Measurements from ENCODE around the gene CABP1. TPM values are rescaled to one million over a fixed set of nuclear protein-coding genes. Genes with fewer than 3 reads are reported as not detected.

Gene CABP1
- total and polyA plus RNA-seq, 2 experiments from 2014 or later = 5.1 to 5.2 TPM

GRCh38 chr12:120699553-120699952 lies 59.1 kb downstream of the CABP1 start:
- Histone ChIP-seq H3K36me3 (ENCODE audit: insufficient read depth) (peaks cover 53% of the 10 kb centered on the region), H3K4me3 (no peak overlapping the region), H3K4me2 (no peak overlapping the region), H3K9me2 (ENCODE audit: insufficient read depth) (no peaks in the 10 kb centered on the region), H3K4me1 (ENCODE audit: insufficient read depth) (peaks cover 1% of the 10 kb centered on the region), H3K27me3 (ENCODE audit: insufficient read depth) (no peaks in the 10 kb centered on the region), H4K20me1 (replicated peaks; ENCODE audit: insufficient read depth) (peaks cover 40% of the 10 kb centered on the region), H3K79me2 (replicated peaks; ENCODE audit: insufficient read depth) (peaks cover 34% of the 10 kb centered on the region), H3K27ac (ENCODE audit: low read depth) (no peak overlapping the region), H2AFZ (no peak overlapping the region), H3F3A (replicated peaks; ENCODE audit: low read depth) (0 out of 2 replicates have a peak, but pooled peaks cover 8% of the 10 kb centered on the region)
- DNase-seq (ENCODE audit: low spot score) (no peak), ATAC-seq (no peak)
- Mint-ChIP-seq H3K4me1 (no peaks in the 10 kb centered on the region), H3K27ac (no peak overlapping the region), H3K9me3 (no peaks in the 10 kb centered on the region), H3K4me3 (no peak overlapping the region), H3K27me3 (ENCODE audit: insufficient read depth, low read depth, poor library complexity) (peaks cover 3% of the 10 kb centered on the region), H3K36me3 (ENCODE audit: low read depth) (peaks cover 76% of the 10 kb centered on the region)
- TF ChIP-seq, protein P1, sequence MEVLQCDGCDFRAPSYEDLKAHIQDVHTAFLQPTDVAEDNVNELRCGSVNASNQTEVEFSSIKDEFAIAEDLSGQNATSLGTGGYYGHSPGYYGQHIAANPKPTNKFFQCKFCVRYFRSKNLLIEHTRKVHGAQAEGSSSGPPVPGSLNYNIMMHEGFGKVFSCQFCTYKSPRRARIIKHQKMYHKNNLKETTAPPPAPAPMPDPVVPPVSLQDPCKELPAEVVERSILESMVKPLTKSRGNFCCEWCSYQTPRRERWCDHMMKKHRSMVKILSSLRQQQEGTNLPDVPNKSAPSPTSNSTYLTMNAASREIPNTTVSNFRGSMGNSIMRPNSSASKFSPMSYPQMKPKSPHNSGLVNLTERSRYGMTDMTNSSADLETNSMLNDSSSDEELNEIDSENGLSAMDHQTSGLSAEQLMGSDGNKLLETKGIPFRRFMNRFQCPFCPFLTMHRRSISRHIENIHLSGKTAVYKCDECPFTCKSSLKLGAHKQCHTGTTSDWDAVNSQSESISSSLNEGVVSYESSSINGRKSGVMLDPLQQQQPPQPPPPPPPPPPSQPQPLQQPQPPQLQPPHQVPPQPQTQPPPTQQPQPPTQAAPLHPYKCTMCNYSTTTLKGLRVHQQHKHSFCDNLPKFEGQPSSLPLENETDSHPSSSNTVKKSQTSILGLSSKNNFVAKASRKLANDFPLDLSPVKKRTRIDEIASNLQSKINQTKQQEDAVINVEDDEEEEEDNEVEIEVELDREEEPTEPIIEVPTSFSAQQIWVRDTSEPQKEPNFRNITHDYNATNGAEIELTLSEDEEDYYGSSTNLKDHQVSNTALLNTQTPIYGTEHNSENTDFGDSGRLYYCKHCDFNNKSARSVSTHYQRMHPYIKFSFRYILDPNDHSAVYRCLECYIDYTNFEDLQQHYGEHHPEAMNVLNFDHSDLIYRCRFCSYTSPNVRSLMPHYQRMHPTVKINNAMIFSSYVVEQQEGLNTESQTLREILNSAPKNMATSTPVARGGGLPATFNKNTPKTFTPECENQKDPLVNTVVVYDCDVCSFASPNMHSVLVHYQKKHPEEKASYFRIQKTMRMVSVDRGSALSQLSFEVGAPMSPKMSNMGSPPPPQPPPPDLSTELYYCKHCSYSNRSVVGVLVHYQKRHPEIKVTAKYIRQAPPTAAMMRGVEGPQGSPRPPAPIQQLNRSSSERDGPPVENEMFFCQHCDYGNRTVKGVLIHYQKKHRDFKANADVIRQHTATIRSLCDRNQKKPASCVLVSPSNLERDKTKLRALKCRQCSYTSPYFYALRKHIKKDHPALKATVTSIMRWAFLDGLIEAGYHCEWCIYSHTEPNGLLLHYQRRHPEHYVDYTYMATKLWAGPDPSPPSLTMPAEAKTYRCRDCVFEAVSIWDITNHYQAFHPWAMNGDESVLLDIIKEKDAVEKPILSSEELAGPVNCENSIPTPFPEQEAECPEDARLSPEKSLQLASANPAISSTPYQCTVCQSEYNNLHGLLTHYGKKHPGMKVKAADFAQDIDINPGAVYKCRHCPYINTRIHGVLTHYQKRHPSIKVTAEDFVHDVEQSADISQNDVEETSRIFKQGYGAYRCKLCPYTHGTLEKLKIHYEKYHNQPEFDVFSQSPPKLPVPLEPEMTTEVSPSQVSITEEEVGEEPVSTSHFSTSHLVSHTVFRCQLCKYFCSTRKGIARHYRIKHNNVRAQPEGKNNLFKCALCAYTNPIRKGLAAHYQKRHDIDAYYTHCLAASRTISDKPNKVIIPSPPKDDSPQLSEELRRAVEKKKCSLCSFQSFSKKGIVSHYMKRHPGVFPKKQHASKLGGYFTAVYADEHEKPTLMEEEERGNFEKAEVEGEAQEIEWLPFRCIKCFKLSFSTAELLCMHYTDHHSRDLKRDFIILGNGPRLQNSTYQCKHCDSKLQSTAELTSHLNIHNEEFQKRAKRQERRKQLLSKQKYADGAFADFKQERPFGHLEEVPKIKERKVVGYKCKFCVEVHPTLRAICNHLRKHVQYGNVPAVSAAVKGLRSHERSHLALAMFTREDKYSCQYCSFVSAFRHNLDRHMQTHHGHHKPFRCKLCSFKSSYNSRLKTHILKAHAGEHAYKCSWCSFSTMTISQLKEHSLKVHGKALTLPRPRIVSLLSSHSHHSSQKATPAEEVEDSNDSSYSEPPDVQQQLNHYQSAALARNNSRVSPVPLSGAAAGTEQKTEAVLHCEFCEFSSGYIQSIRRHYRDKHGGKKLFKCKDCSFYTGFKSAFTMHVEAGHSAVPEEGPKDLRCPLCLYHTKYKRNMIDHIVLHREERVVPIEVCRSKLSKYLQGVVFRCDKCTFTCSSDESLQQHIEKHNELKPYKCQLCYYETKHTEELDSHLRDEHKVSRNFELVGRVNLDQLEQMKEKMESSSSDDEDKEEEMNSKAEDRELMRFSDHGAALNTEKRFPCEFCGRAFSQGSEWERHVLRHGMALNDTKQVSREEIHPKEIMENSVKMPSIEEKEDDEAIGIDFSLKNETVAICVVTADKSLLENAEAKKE (CRISPR knock-in tag; IDR thresholded peaks at IDR 0.05) = no peak
- no peak for TF ChIP-seq ZNF114 (CRISPR knock-in tag; IDR thresholded peaks at IDR 0.05)
- no peak for TF ChIP-seq ETS1 (IDR thresholded peaks at IDR 0.05)

GRCh38 chr12:120700886-120701285 lies 60.5 kb downstream of the CABP1 start:
- no peaks in the 10 kb centered on the region for H3K4me1 ChIP-seq (ENCODE audit: insufficient read depth)
- no peaks in the 10 kb centered on the region for H3K4me1 Mint-ChIP-seq
- no peak overlapping the region for H3K4me3 ChIP-seq
- H3K4me3 Mint-ChIP-seq = no peak overlapping the region
- H3K27me3 Mint-ChIP-seq (ENCODE audit: insufficient read depth, low read depth, poor library complexity) = peaks cover 3% of the 10 kb centered on the region
- H3K9me3 Mint-ChIP-seq = no peaks in the 10 kb centered on the region
- no peak overlapping the region for H3K27ac ChIP-seq (ENCODE audit: low read depth)
- H2AFZ ChIP-seq = no peak overlapping the region
- ATAC-seq = no peak
- H3K27ac Mint-ChIP-seq = peak overlapping the region; percentile 33; the same call in 1 of the 2 replicates
- peaks cover 63% of the 10 kb centered on the region for H3K36me3 Mint-ChIP-seq (ENCODE audit: low read depth)
- 0 out of 2 replicates have a peak, but pooled peaks cover 5% of the 10 kb centered on the region for H3F3A ChIP-seq (replicated peaks; ENCODE audit: low read depth)
- H4K20me1 ChIP-seq (replicated peaks; ENCODE audit: insufficient read depth) = peaks cover 28% of the 10 kb centered on the region
- no peak for DNase-seq (ENCODE audit: low spot score)
- H3K79me2 ChIP-seq (replicated peaks; ENCODE audit: insufficient read depth) = peaks cover 21% of the 10 kb centered on the region
- peaks cover 40% of the 10 kb centered on the region for H3K36me3 ChIP-seq (ENCODE audit: insufficient read depth)
- TF ChIP-seq STAT1 (IDR thresholded peaks at IDR 0.05; ENCODE audit: unreplicated experiment) (no peak), EZH2phosphoT487 (IDR thresholded peaks at IDR 0.05; ENCODE audit: unreplicated experiment) (no peak), ETS1 (IDR thresholded peaks at IDR 0.05) (no peak), POLR2AphosphoS5 (IDR thresholded peaks at IDR 0.05; ENCODE audit: low read depth) (no peak), EZH2 (IDR thresholded peaks at IDR 0.05; ENCODE audit: low read depth, unreplicated experiment) (no peak)
- no peaks in the 10 kb centered on the region for H3K27me3 ChIP-seq (ENCODE audit: insufficient read depth)
- no peak overlapping the region for H3K4me2 ChIP-seq
- no peaks in the 10 kb centered on the region for H3K9me2 ChIP-seq (ENCODE audit: insufficient read depth)

All from GM23338 (cell line).